Mucosa of rectum (tissue), 2 donors: ENCODE data around the gene DEK.
"Not testable (repeated sequence)": the region's sequence is repeated elsewhere in the genome, so short reads cannot be mapped to it uniquely, and the experiment has no call there.

ENCODE experiments used
- H3K27ac ChIP-seq, 2 donors: one replicate each; pipeline ENCODE4 v1.7.0; 2013; ENCODE audit warnings: inconsistent platforms in 2 of 2, low read depth in 2 of 2, low read length in 2 of 2
- H3K27me3 ChIP-seq, 2 donors: one replicate each; pipeline ENCODE4 v1.7.0; 2013; ENCODE audit warnings: low read length in 2 of 2; ENCODE audit not compliant: control insufficient read depth in 2 of 2, insufficient read depth in 2 of 2
- H3K36me3 ChIP-seq, 2 donors: one replicate each; pipeline ENCODE4 v1.7.0; 2013; ENCODE audit warnings: low read length in 2 of 2; ENCODE audit not compliant: control insufficient read depth in 2 of 2, insufficient read depth in 2 of 2
- H3K4me1 ChIP-seq, 2 donors: one replicate each; pipeline ENCODE4 v1.7.0; 2013; ENCODE audit warnings: low read length in 2 of 2, mild to moderate bottlenecking in 1 of 2; ENCODE audit not compliant: control insufficient read depth in 2 of 2, insufficient read depth in 2 of 2
- H3K4me3 ChIP-seq, 2 donors: one replicate each; pipeline ENCODE4 v1.7.0; 2013; ENCODE audit warnings: low read length in 2 of 2
- H3K9ac ChIP-seq, 2 donors: one replicate each; pipeline ENCODE4 v1.7.0; 2013; ENCODE audit warnings: low read length in 2 of 2, low read depth in 1 of 2, mild to moderate bottlenecking in 1 of 2
- H3K9me3 ChIP-seq, 2 donors: one replicate each; pipeline ENCODE4 v1.7.0; 2013; ENCODE audit warnings: low read length in 2 of 2; ENCODE audit not compliant: control insufficient read depth in 2 of 2
- donor health status: healthy.
- donor health status: Normal muscosa, but diverticular disease.

Gene DEK

GRCh38 chr6:18241208-18242038 lies 22.9 kb downstream of the DEK start:
- Histone ChIP-seq H3K27me3 (no peaks in the 10 kb centered on the region), H3K4me3 (no peak overlapping the region), H3K9me3 (no peaks in the 10 kb centered on the region), H3K27ac (no peak overlapping the region), H3K36me3 (peaks cover 28 to 29% of the 10 kb centered on the region in 2 donors), H3K4me1 (peaks cover 0 to 8% of the 10 kb centered on the region in 2 donors), H3K9ac (no peak overlapping the region)

- H3K9me3 ChIP-seq: no peaks in the 10 kb centered on the region
- H3K4me3 ChIP-seq: no peak overlapping the region
- H3K9ac ChIP-seq: no peak overlapping the region
- peaks cover 29 to 31% of the 10 kb centered on the region in 2 donors for H3K36me3 ChIP-seq
- no peak overlapping the region for H3K27ac ChIP-seq
- peaks cover 0 to 4% of the 10 kb centered on the region in 2 donors for H3K4me1 ChIP-seq
- H3K27me3 ChIP-seq: no peaks in the 10 kb centered on the region
Measured at GRCh38 chr6:18240230-18240629, 24.1 kb downstream of the DEK start.

GRCh38 chr6:18237167-18237566 lies 27.2 kb downstream of the DEK start:
- Histone ChIP-seq H3K9me3 (no peaks in the 10 kb centered on the region), H3K36me3 (peaks cover 30 to 32% of the 10 kb centered on the region in 2 donors), H3K4me3 (no peak overlapping the region), H3K9ac (no peak overlapping the region), H3K27me3 (no peaks in the 10 kb centered on the region), H3K4me1 (peaks cover 0 to 4% of the 10 kb centered on the region in 2 donors), H3K27ac (no peak overlapping the region)

GRCh38 chr6:18235524-18235923 lies 28.8 kb downstream of the DEK start:
- H3K4me1 ChIP-seq: no peaks in the 10 kb centered on the region
- no peak overlapping the region for H3K4me3 ChIP-seq
- H3K9ac ChIP-seq: no peak overlapping the region
- peaks cover 29 to 32% of the 10 kb centered on the region in 2 donors for H3K36me3 ChIP-seq
- H3K27me3 ChIP-seq: no peaks in the 10 kb centered on the region
- H3K9me3 ChIP-seq: no peaks in the 10 kb centered on the region
- no peak overlapping the region for H3K27ac ChIP-seq

GRCh38 chr6:18234564-18234963 lies 29.8 kb downstream of the DEK start:
- no peaks in the 10 kb centered on the region for H3K4me1 ChIP-seq
- peaks cover 29 to 32% of the 10 kb centered on the region in 2 donors for H3K36me3 ChIP-seq
- no peaks in the 10 kb centered on the region for H3K27me3 ChIP-seq
- no peak overlapping the region for H3K9ac ChIP-seq
- no peak overlapping the region for H3K4me3 ChIP-seq
- no peak overlapping the region for H3K27ac ChIP-seq
- H3K9me3 ChIP-seq: no peaks in the 10 kb centered on the region

GRCh38 chr6:18233770-18234169 lies 30.6 kb downstream of the DEK start:
- H3K36me3 ChIP-seq: peaks cover 28 to 32% of the 10 kb centered on the region in 2 donors
- H3K9me3 ChIP-seq, H3K9ac ChIP-seq, H3K4me3 ChIP-seq, H3K27ac ChIP-seq, H3K27me3 ChIP-seq, H3K4me1 ChIP-seq: not testable (repeated sequence)

- H3K4me3 ChIP-seq, H3K9ac ChIP-seq, H3K4me1 ChIP-seq, H3K9me3 ChIP-seq, H3K27ac ChIP-seq, H3K27me3 ChIP-seq: not testable (repeated sequence)
- H3K36me3 ChIP-seq: peaks cover 38 to 40% of the 10 kb centered on the region in 2 donors
Measured at GRCh38 chr6:18231856-18232255, 32.5 kb downstream of the DEK start.

- not testable (repeated sequence) for H3K9me3 ChIP-seq, H3K9ac ChIP-seq, H3K27me3 ChIP-seq, H3K27ac ChIP-seq, H3K4me3 ChIP-seq, H3K4me1 ChIP-seq
- peaks cover 34 to 37% of the 10 kb centered on the region in 2 donors for H3K36me3 ChIP-seq
Measured at GRCh38 chr6:18228590-18228989, 35.7 kb downstream of the DEK start.

GRCh38 chr6:18227166-18227565 lies 37.2 kb downstream of the DEK start:
- not testable (repeated sequence) for H3K9me3 ChIP-seq, H3K27me3 ChIP-seq, H3K9ac ChIP-seq, H3K4me1 ChIP-seq, H3K4me3 ChIP-seq, H3K27ac ChIP-seq
- H3K36me3 ChIP-seq: peaks cover 34 to 37% of the 10 kb centered on the region in 2 donors

GRCh38 chr6:18226451-18227105 lies 37.8 kb downstream of the DEK start:
- not testable (repeated sequence) for H3K9ac ChIP-seq, H3K4me1 ChIP-seq, H3K27me3 ChIP-seq, H3K9me3 ChIP-seq, H3K4me3 ChIP-seq, H3K27ac ChIP-seq
- peaks cover 37 to 40% of the 10 kb centered on the region in 2 donors for H3K36me3 ChIP-seq
